Endothelial cell of umbilical vein (primary cell): ENCODE measurements around the gene PPP1R9A. TPM values are rescaled to one million over a fixed set of nuclear protein-coding genes. Genes with fewer than 3 reads are reported as not detected.

ENCODE experiments used
- BruUV-seq: library from RNA; stranded (reverse); fragments of 400-500 nt; replicated peaks from 2 replicates; lab custom pipeline; 2021; lab: Mats Ljungman, UMichigan
- CTCF ChIA-PET: fragments of 300-600, 350-600 bp; sonication (Branson Sonifier 250); formaldehyde crosslinking; loops from one replicate; lab custom pipeline; 2021; ENCODE audit warnings: antibody characterized with exemption, inconsistent platforms; lab: Charles Lee
- POLR2A ChIA-PET: fragments of 300-600, 350-600 bp; sonication (Branson Sonifier 250); formaldehyde crosslinking; loops from one replicate; lab custom pipeline; 2021; ENCODE audit warnings: antibody characterized with exemption, inconsistent platforms; lab: Charles Lee
- DNase-seq: peaks from one replicate; pipeline ENCODE4 v3.0.0-alpha.2; 2011; ENCODE audit warnings: low read depth, low spot score
- FAIRE-seq: peaks from 2 replicates; lab custom pipeline; 2011; peaks lifted over from hg19 to GRCh38; lab: Jason Lieb, UNC
- H2AFZ ChIP-seq: 2 replicates; pipeline ENCODE4 v1.6.0; 2012; ENCODE audit warnings: low read depth, low read length, control low read depth, inconsistent platforms
- H3K27ac ChIP-seq: 2 replicates; pipeline ENCODE4 v1.5.1; 2011; ENCODE audit warnings: low read depth, mild to moderate bottlenecking, control low read depth, low read length, moderate library complexity; ENCODE audit not compliant: insufficient read depth
- H3K27me3 ChIP-seq, 2 experiments: 2 replicates each; pipeline versions ENCODE4 v1.6.0 to v1.6.1; 2011; ENCODE audit warnings: low read length in 2 of 2, mixed read lengths in 1 of 2; ENCODE audit not compliant: control insufficient read depth in 2 of 2, insufficient read depth in 2 of 2
- H3K36me3 ChIP-seq, 2 experiments: 2 replicates in 1 of 2; 3 replicates in 1 of 2; pipeline ENCODE4 v1.5.1; 2011; ENCODE audit warnings: low read length in 2 of 2, mild to moderate bottlenecking in 1 of 2, moderate library complexity in 1 of 2; ENCODE audit not compliant: control insufficient read depth in 2 of 2, insufficient read depth in 2 of 2; ENCODE audit errors: extremely low read depth in 1 of 2
- H3K4me1 ChIP-seq: 3 replicates; pipeline ENCODE4 v1.5.1; 2011; ENCODE audit warnings: mild to moderate bottlenecking, low read length; ENCODE audit not compliant: control insufficient read depth, insufficient read depth; ENCODE audit errors: extremely low read depth
- H3K4me2 ChIP-seq: 2 replicates; pipeline ENCODE4 v1.6.1; 2011; ENCODE audit warnings: low read length, control low read depth, mixed read lengths; ENCODE audit not compliant: insufficient read depth
- H3K4me3 ChIP-seq, 3 experiments: fragments of 200-600 bp in 1 of 3; sonication (generic), shearing (Covaris generic) in 1 of 3; replicated peaks in 1 of 3; 2 replicates each; pipeline ENCODE4 v1.5.1; 2011 to 2016; ENCODE audit warnings: control low read depth in 3 of 3, low read length in 3 of 3, mild to moderate bottlenecking in 2 of 3, inconsistent platforms in 1 of 3, low read depth in 1 of 3, moderate library complexity in 1 of 3; ENCODE audit not compliant: insufficient read depth in 1 of 3
- H3K79me2 ChIP-seq: 2 replicates; pipeline ENCODE4 v1.6.0; 2012; ENCODE audit warnings: low read length, inconsistent platforms; ENCODE audit not compliant: control insufficient read depth, insufficient read depth
- H3K9ac ChIP-seq: replicated peaks from 2 replicates; pipeline ENCODE3; 2011; ENCODE audit warnings: low read length, control low read depth; ENCODE audit not compliant: insufficient read depth; ENCODE audit errors: extremely low read depth
- H3K9me1 ChIP-seq: replicated peaks from 3 replicates; pipeline ENCODE4 v1.6.0; 2011; ENCODE audit warnings: mild to moderate bottlenecking, low read length; ENCODE audit not compliant: control insufficient read depth, insufficient read depth; ENCODE audit errors: extremely low read depth
- H3K9me3 ChIP-seq: replicated peaks from 2 replicates; pipeline ENCODE4 v1.5.1; 2012; ENCODE audit warnings: low read length, inconsistent platforms; ENCODE audit not compliant: control insufficient read depth, insufficient read depth
- H4K20me1 ChIP-seq: replicated peaks from 2 replicates; pipeline ENCODE3; 2011; ENCODE audit warnings: mild to moderate bottlenecking, low read length; ENCODE audit not compliant: control insufficient read depth, insufficient read depth; ENCODE audit errors: extremely low read depth
- EZH2 ChIP-seq: IDR thresholded peaks from 2 replicates; pipeline ENCODE4 v1.6.1; 2012; ENCODE audit warnings: borderline replicate concordance, low read depth, mild to moderate bottlenecking, moderate library complexity, low read length, inconsistent platforms; ENCODE audit not compliant: severe bottlenecking
- FOS ChIP-seq: IDR thresholded peaks from 2 replicates; pipeline ENCODE4 v1.6.1; 2011; ENCODE audit warnings: mild to moderate bottlenecking, low read length, moderate library complexity, borderline replicate concordance; ENCODE audit not compliant: insufficient read depth
- GATA2 ChIP-seq: IDR thresholded peaks from 2 replicates; pipeline ENCODE4 v1.7.0; 2011; ENCODE audit warnings: low read depth, mild to moderate bottlenecking, moderate library complexity, mixed read lengths, low read length; ENCODE audit not compliant: insufficient read length, insufficient read depth
- JUN ChIP-seq: IDR thresholded peaks from 2 replicates; pipeline ENCODE4 v1.6.1; 2011; ENCODE audit warnings: borderline replicate concordance, low read depth; ENCODE audit not compliant: insufficient read length, insufficient read depth
- MYC ChIP-seq: IDR thresholded peaks from one replicate; pipeline ENCODE4 v1.6.1; 2011; ENCODE audit warnings: mild to moderate bottlenecking, low read depth, low read length
- POLR2A ChIP-seq: IDR thresholded peaks from 2 replicates; pipeline ENCODE4 v1.6.1; 2012; ENCODE audit warnings: low read depth, mild to moderate bottlenecking, control low read depth, low read length
- POLR2AphosphoS5 ChIP-seq: IDR thresholded peaks from 2 replicates; pipeline ENCODE4 v1.6.1; 2012; ENCODE audit warnings: low read depth, mild to moderate bottlenecking, control low read depth, low read length, moderate library complexity; ENCODE audit not compliant: insufficient read depth
- dilution Hi-C: fragments of 300-500 bp; cut with MboI; formaldehyde crosslinking; loops from one replicate; pipeline ENCODE4 v1.15.0; 2019; ENCODE audit warnings: low sequenced_read_pairs; ENCODE audit not compliant: extremely low pct_ligation_motif_present
- intact Hi-C: fragments of 100-400 bp; cut with micrococcal nuclease; formaldehyde crosslinking; loops from one replicate; pipeline ENCODE4 v1.10.0; 2022
- polyA plus RNA-seq, 4 experiments: library from polyadenylated mRNA; depleted of rRNA in 3 of 4; stranded (reverse) in 3 of 4; unstranded in 1 of 4; fragments of >200 nt; gene quantifications; 2 replicates each; pipeline versions ENCODE4 v1.2.1 to v1.2.3, GENCODE V29; 2011 to 2012; ENCODE audit warnings: missing spikeins in 1 of 4
- total RNA-seq: library from RNA; stranded (reverse); gene quantifications from 2 replicates; pipeline ENCODE4 v1.2.3, GENCODE V29; 2021
- TF ChIP-seq, protein P1 (sequence below): IDR thresholded peaks from 2 replicates; pipeline ENCODE4 v1.6.1; 2011; ENCODE audit not compliant: insufficient read depth, insufficient read length
- TF ChIP-seq, protein P2 (sequence below), 2 donors: IDR thresholded peaks; 1 replicate in 1 of 2; 2 replicates in 1 of 2; pipeline ENCODE4 v1.5.1; 2011; ENCODE audit warnings: low read length in 2 of 2, mild to moderate bottlenecking in 2 of 2, moderate library complexity in 2 of 2, control low read depth in 1 of 2, inconsistent platforms in 1 of 2, low read depth in 1 of 2; ENCODE audit not compliant: insufficient read depth in 1 of 2; ENCODE audit errors: extremely low read depth in 1 of 2

Gene PPP1R9A
- total and polyA plus RNA-seq, 2 donors (not counting 3 experiments of a cell fraction or from before 2014, with no cell fraction given): 0.50 to 3.0 TPM

DNA sequence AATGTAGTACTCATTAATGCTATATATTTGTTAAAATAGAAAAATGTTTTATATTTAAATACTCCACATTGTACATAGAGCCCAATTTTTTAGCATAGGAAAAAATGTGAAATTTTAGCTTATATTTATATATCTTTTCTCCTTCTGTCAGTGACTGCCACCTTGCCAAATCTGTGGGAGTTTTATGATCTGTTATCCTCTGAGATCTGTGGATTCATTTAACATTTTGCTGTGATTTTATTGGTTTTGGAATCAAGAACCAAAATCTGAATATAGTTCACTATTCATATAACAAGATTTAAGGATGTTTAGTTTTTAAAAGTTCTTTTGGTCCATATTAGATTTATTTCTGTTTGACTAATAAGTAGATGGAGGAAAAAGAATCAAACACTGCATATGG is 127.9 kb downstream of the PPP1R9A start:
- Histone ChIP-seq H3K79me2 (no peaks in the 10 kb centered on the region), H3K4me1 (no peaks in the 10 kb centered on the region), H3K4me2 (no peak overlapping the region), H2AFZ (no peak overlapping the region), H3K4me3 (no peak overlapping the region), H3K36me3 (no peaks in the 10 kb centered on the region), H3K9ac (no peak overlapping the region), H3K9me1 (no peaks in the 10 kb centered on the region), H3K9me3 (no peaks in the 10 kb centered on the region), H3K27ac (no peak overlapping the region), H4K20me1 (no peaks in the 10 kb centered on the region), H3K27me3 (no peaks in the 10 kb centered on the region)
- CTCF ChIA-PET: interaction anchor here (0.9 to 1.1 kb wide), 2 partner anchors 24 to 586 kb away, joined by 3 to 4 read pairs; no protein-coding TSS in a partner anchor
- no peak for TF ChIP-seq POLR2A
- no peak for TF ChIP-seq EZH2
- TF ChIP-seq JUN: no peak
- TF ChIP-seq FOS: no peak
- TF ChIP-seq POLR2AphosphoS5: no peak
- TF ChIP-seq MYC: no peak
- TF ChIP-seq, protein P1, sequence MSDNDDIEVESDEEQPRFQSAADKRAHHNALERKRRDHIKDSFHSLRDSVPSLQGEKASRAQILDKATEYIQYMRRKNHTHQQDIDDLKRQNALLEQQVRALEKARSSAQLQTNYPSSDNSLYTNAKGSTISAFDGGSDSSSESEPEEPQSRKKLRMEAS: no peak
- TF ChIP-seq GATA2: no peak
- TF ChIP-seq, protein P2, sequence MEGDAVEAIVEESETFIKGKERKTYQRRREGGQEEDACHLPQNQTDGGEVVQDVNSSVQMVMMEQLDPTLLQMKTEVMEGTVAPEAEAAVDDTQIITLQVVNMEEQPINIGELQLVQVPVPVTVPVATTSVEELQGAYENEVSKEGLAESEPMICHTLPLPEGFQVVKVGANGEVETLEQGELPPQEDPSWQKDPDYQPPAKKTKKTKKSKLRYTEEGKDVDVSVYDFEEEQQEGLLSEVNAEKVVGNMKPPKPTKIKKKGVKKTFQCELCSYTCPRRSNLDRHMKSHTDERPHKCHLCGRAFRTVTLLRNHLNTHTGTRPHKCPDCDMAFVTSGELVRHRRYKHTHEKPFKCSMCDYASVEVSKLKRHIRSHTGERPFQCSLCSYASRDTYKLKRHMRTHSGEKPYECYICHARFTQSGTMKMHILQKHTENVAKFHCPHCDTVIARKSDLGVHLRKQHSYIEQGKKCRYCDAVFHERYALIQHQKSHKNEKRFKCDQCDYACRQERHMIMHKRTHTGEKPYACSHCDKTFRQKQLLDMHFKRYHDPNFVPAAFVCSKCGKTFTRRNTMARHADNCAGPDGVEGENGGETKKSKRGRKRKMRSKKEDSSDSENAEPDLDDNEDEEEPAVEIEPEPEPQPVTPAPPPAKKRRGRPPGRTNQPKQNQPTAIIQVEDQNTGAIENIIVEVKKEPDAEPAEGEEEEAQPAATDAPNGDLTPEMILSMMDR (IDR thresholded peaks at IDR 0.05; ENCODE audit: extremely low read depth in 1 of 2, insufficient read depth in 1 of 2, low read depth in 1 of 2, low read length in 2 of 2): no peak
- FAIRE-seq: no peak
- POLR2A ChIA-PET: no interaction called here
- no peak for DNase-seq
- no TSS peak for BruUV-seq
- intact Hi-C loops: no loop called here
- dilution Hi-C loops: no loop called here
